Activated CD8-positive, alpha-beta memory T cell treated with anti-CD3 and anti-CD28 coated beads for 48 hours (primary cell): ENCODE results near the gene SPANXA1.
"Not testable (repeated sequence)": the region's sequence is repeated elsewhere in the genome, so short reads cannot be mapped to it uniquely, and the experiment has no call there.

Experiments used
- DNase-seq, 3 experiments: peaks; one replicate each; pipeline ENCODE4 v3.0.0-alpha.2; 2020; ENCODE audit warnings: low read depth in 2 of 3, low spot score in 2 of 3

SPANXA1 gene

GRCh38 chrX:141584638-141585037, at the start of gene SPANXA1:
TSS of gene SPANXA1 (minus strand) at chrX:141584738. CDS start at chrX:141584678, 60 bp downstream.
- not testable (repeated sequence) for DNase-seq

DNA sequence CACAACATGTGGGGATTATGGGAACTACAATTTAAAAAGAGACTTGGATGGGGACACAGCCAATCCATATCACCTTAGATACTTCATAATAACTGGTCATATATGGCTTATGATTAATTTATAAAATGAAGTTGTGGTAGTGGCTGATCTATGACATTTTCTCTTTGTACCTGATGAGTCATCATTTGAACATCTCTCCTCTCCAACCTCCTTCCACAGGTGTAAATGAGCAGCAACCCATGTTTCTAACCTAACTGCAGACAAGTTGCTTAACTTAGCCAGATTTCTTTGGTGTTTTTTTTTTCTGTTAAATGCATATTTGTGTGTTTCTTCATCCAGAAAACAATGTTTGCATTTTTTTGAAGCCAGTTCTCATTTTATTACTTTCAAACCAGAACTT, 47.6 kb upstream of the SPANXA1 start:
- no peak for DNase-seq

DNA sequence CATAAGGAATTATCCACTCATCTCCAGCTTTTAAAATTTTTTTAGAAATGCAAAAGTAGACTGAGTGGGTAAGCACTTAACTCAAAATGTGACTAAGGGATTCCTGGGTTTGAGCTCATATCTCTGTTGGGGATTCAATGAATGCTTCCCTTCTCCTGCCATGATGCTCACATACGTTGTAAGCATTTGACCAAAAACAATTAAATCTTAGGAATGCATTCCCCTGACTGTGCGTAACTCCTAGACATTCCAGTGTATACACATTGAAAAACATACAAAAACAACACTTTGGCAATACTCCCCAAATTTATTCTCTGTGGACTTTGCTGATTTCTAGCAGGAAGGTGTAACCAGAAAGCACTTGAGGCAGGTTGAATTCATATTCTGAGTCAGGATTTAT, 34.8 kb upstream of the SPANXA1 start:
- DNase-seq, result no peak

DNA sequence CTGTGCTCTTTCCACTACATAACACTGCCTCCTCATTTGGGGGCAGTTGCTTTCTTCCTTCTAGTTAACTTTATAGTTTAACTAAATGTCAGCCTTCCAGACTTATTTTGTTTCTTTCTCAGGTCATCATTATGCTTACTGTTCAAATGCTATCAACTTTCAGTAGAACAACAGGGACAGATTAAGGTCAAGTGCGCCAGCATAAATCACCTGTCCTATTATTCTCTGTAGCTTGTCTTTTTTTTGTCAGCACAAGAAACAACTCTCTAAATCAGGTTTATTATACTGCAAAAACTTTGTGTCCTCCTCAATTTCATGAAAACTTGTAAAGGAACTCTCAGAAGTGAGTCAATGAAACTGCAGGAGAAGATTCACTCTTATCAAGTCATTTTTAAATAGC, 24.6 kb upstream of the SPANXA1 start:
- no peak for DNase-seq

GRCh38 chrX:141589408-141589807, 4.9 kb upstream of the SPANXA1 start, which contains the start of gene SPANXA2:
TSS of gene SPANXA2 (plus strand) at chrX:141589708. CDS start at chrX:141589768, 60 bp downstream.
- not testable (repeated sequence) for DNase-seq

DNA sequence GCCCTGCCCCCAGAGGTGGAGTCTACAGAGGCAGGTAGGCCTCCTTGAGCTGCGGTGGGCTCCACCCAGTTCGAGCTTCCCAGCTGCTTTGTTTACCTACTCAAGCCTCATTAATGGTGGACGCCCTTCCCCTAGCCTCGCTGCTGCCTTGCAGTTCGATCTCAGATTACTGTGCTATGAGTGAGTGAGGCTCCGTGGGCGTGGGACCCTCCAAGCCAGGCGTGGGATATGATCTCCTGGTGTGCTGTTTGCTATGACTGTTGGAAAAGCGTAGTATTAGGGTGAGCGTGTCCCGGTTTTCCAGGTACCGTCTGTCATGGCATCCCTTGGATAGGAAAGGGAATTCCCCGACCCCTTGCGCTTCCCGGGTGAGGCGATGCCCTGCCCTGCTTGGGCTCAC, 42.0 kb downstream of the SPANXA1 start:
- not testable (repeated sequence) for DNase-seq
